ENCODE results near the gene CRABP1.

- TF ChIP-seq POLR2A (IDR thresholded peaks at IDR 0.05) (no peak), CTCF (IDR thresholded peaks at IDR 0.05) (no peak)
These were observed 48.5 kb upstream of the CRABP1 start for GRCh38 chr15:78291698-78292097.
